HG03354 (cell line): ENCODE results near the gene NMNAT3.
"Not testable (repeated sequence)": the region's sequence is repeated elsewhere in the genome, so short reads cannot be mapped to it uniquely, and the experiment has no call there.

ENCODE experiments used
- ATAC-seq: cut with Tn5 transposase; IDR thresholded peaks from one replicate; pipeline ENCODE4 v1.9.1; 2021; ENCODE audit warnings: mild to moderate bottlenecking; ENCODE audit not compliant: unreplicated experiment, poor library complexity, severe bottlenecking

NMNAT3 gene

DNA sequence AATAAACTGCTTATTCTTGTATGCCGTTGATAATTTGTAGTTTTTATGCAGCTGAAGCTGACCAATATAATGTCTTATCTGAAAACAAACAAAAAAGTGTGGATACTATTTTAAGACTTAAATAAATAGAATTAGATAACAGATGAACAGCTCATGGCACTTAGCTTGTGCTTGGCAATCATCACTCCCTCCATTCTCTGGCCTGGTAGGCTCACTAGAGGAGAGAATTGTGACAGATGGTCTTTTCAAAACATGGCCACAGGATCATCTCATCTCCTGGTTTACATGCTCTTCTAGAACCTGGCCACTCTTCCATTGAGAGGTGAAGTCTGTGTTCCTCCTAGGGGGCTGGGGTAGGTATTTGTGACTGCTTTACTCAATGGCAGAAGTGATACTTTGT lies 79.8 kb downstream of the NMNAT3 start:
- no peak for ATAC-seq

DNA sequence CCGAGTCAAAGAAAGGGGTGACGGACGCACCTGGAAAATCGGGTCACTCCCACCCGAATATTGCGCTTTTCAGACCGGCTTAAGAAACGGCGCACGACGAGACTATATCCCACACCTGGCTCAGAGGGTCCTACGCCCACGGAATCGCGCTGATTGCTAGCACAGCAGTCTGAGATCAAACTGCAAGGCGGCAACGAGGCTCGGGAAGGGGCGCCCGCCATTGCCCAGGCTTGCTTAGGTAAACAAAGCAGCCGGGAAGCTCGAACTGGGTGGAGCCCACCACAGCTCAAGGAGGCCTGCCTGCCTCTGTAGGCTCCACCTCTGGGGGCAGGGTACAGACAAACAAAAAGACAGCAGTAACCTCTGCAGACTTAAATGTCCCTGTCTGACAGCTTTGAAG lies 86.6 kb downstream of the NMNAT3 start:
- ATAC-seq = not testable (repeated sequence)

- no peak for ATAC-seq
Observed at GRCh38 chr3:139588450-139588849, 89.3 kb downstream of the NMNAT3 start.

DNA sequence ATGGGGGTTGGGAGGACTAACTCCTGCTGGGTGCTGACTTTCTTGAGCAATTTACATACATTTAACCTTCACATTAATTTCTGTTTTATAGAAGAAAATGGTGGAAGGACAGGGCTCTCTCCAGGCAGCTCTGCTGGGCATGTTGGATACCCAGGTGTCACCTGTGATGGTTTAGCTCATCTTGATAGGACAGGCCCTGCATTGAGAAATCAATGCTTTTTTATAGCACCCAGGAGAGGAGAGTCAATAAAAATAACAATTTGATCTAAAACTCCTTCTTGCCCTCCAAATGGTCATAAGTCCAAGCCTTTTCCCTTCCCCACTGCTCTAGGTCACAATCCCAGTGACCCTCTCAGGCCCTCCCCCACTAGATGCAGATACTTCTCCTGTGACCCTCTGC lies 90.0 kb downstream of the NMNAT3 start:
- ATAC-seq = no peak

GRCh38 chr3:139586420-139587017 lies 91.3 kb downstream of the NMNAT3 start:
- ATAC-seq = peak; percentile 86

DNA sequence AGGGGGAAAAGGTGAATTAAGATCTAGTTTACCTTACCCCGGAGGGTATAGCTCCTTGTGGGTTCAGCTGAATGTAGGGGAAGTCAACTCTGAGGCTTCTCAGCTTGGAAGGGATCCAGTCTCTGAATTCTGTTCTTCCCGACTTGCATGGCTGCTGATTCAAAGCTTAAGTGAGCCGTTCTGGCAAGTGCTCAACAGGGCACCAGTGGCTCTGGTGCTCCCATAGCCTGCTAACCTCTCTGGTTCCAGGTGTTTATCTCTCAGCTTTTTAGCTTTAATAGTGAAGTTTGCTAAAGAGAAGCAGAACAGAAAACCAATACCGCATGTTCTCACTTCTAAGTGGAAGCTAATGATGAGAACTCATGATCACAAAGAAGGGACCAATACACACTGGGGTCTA lies 92.0 kb downstream of the NMNAT3 start:
- ATAC-seq = no peak

GRCh38 chr3:139583651-139584050 lies 94.1 kb downstream of the NMNAT3 start:
- not testable (repeated sequence) for ATAC-seq

GRCh38 chr3:139578783-139579182 lies 99.0 kb downstream of the NMNAT3 start:
- no peak for ATAC-seq

- no peak for ATAC-seq
Observed at GRCh38 chr3:139577909-139578308, 99.9 kb downstream of the NMNAT3 start.

DNA sequence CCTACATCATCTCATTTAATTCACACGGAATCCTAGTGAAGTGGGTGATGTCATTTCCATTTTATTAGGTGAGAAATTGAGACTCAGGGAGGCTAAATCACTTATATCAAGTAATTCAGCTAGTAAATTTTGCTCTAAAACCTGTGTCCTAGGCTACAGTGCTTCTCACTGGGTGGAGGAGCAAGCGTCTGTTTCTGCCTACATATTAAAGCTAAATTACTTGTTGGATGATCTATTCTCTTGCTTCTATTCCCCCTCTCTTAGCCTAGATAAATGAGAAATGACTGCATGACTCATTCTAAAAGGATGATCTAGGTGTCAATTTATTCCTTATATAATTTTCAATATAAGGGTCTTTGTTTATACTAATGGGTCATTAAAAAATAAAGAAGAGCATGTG lies 100.4 kb downstream of the NMNAT3 start:
- ATAC-seq = no peak

DNA sequence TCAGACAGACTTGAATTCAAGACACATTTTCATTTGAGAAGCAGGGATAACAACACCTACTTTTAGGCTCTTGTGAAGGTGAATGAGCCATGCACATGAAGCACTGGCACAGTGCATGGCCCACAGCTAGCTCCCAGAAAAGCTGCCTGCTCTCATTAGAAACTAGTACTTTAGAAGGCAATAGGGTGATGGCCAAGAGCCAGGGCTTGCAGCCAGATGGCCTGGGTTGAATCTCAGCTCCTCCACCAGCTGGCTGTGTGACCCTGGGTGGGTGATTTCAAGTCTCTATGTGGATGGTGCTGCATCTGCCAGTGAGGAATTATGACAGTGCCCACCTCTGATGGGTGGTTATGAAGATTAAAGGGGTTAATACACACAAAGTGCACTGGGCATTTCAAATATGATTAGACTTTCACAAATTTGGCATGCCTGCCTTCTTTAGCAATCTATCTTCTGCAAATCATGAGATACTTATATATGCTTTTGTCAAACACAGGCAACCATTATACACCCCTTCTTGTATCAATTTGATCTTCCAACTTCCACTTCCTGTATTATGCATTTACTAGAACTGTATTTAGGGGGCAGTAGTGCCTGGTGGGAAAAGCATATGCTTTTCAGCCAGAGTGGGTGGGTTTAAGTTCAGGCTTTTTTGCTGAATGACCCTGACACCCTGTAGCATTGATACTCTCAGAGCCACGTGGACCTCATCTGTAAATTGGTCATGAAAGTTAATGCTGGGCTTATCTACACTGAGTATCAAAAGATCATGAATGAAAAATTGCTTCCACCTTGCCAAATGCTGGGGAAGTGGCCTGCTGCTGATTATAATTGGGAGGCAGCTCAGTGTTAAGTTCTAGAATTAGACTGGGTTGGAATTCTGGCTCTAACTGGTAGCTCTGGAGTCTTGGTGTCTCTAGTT lies 103.5 kb downstream of the NMNAT3 start:
- no peak for ATAC-seq

DNA sequence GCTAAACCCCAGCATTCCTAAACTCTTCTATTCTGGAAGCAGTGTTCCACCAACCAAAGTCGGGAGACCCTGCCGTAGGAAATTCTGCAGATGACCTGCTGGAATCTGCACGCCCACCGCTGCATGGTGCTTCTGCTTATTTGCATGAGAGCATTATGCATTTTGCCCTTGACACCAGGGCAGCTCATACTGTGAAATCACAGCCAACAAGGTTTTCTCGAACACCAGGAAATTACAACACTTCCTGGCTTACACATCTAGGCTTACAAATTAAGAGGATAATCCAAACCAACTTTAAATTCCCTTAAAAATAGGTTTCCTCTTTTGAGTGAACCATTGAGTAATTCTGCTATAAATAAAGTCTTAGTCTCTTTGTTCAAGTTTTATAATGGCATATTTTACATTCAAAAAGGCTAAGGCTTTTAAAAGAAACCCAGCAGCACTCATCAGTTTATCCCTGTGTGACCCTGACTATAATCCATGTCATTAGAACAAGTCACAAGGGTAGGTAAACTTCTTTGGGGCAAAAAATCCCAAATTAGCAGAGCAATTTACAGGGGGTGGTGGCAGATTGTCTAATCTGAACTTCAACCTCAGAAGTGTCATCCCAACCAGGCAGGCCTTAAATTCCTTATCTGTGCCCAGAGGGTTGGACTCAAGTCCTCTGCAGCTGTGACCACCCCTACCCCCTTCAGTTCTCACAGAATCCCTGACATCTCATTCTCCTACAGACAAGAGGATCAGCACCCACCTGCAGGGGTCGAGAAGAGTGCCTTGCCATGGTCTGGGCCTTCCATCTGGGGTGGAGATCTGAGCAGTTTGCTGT lies 104.7 kb downstream of the NMNAT3 start:
- ATAC-seq = no peak

GRCh38 chr3:139571711-139572110 lies 106.1 kb downstream of the NMNAT3 start:
- no peak for ATAC-seq

GRCh38 chr3:139564294-139564861 lies 113.4 kb downstream of the NMNAT3 start:
- ATAC-seq = no peak

- no peak for ATAC-seq
Observed at GRCh38 chr3:139561959-139562676, 115.7 kb downstream of the NMNAT3 start.

GRCh38 chr3:139561255-139561817 lies 116.4 kb downstream of the NMNAT3 start:
- no peak for ATAC-seq

GRCh38 chr3:139560411-139560810 lies 117.4 kb downstream of the NMNAT3 start:
- ATAC-seq = no peak

- no peak for ATAC-seq
Observed at GRCh38 chr3:139559541-139559940, 118.2 kb downstream of the NMNAT3 start.
